Astrocyte (in vitro differentiated cells and primary cell): ENCODE data around the gene UPF2. TPM values are rescaled to one million over a fixed set of nuclear protein-coding genes. Genes with fewer than 3 reads are reported as not detected.

Experiments
- DNase-seq: peaks from one replicate; pipeline ENCODE4 v3.0.0-alpha.2; 2010; ENCODE audit warnings: low read depth
- FAIRE-seq: peaks from 2 replicates; lab custom pipeline; 2011; peaks lifted over from hg19 to GRCh38; lab: Jason Lieb, UNC
- H2AFZ ChIP-seq: 2 replicates; pipeline ENCODE4 v1.6.0; 2012; ENCODE audit warnings: low read depth, low read length, inconsistent platforms
- H3K27ac ChIP-seq: 2 replicates; pipeline ENCODE4 v1.5.1; 2011; ENCODE audit warnings: low read depth, low read length, inconsistent platforms
- H3K27me3 ChIP-seq: 2 replicates; pipeline ENCODE4 v1.6.0; 2011; ENCODE audit warnings: low read length, inconsistent platforms; ENCODE audit not compliant: insufficient read depth
- H3K36me3 ChIP-seq: 2 replicates; pipeline ENCODE4 v1.5.1; 2011; ENCODE audit warnings: low read length, inconsistent platforms; ENCODE audit not compliant: insufficient read depth
- H3K4me1 ChIP-seq: 2 replicates; pipeline ENCODE4 v1.5.1; 2011; ENCODE audit warnings: low read length, inconsistent platforms; ENCODE audit not compliant: insufficient read depth
- H3K4me2 ChIP-seq: 2 replicates; pipeline ENCODE4 v1.6.0; 2012; ENCODE audit warnings: low read length, inconsistent platforms
- H3K4me3 ChIP-seq: 2 replicates; pipeline ENCODE4 v1.5.1; 2011; ENCODE audit warnings: low read depth, mild to moderate bottlenecking, low read length, inconsistent platforms; ENCODE audit not compliant: insufficient read depth
- H3K79me2 ChIP-seq: 2 replicates; pipeline ENCODE4 v1.6.0; 2012; ENCODE audit warnings: mild to moderate bottlenecking, low read length, inconsistent platforms; ENCODE audit not compliant: insufficient read depth
- H3K9ac ChIP-seq: 2 replicates; pipeline ENCODE4 v1.6.0; 2012; ENCODE audit warnings: mild to moderate bottlenecking, low read length, inconsistent platforms
- H3K9me3 ChIP-seq: 2 replicates; pipeline ENCODE4 v1.5.1; 2012; ENCODE audit warnings: low read depth, mild to moderate bottlenecking, low read length, inconsistent platforms; ENCODE audit not compliant: insufficient read depth
- H4K20me1 ChIP-seq: 2 replicates; pipeline ENCODE4 v1.6.0; 2012; ENCODE audit warnings: low read length, inconsistent platforms; ENCODE audit not compliant: insufficient read depth
- H3K27ac Mint-ChIP-seq: one replicate; pipeline ENCODE4 v1.8.0; 2021; ENCODE audit warnings: mild to moderate bottlenecking, mixed read lengths; ENCODE audit not compliant: unreplicated experiment
- H3K27me3 Mint-ChIP-seq: one replicate; pipeline ENCODE4 v1.8.0; 2021; ENCODE audit warnings: low read depth, mixed read lengths; ENCODE audit not compliant: unreplicated experiment
- H3K36me3 Mint-ChIP-seq: one replicate; pipeline ENCODE4 v1.8.0; 2021; ENCODE audit warnings: low read depth, mixed read lengths; ENCODE audit not compliant: unreplicated experiment
- H3K4me1 Mint-ChIP-seq: one replicate; pipeline ENCODE4 v1.8.0; 2021; ENCODE audit warnings: low read depth, mixed read lengths; ENCODE audit not compliant: unreplicated experiment
- H3K4me3 Mint-ChIP-seq: one replicate; pipeline ENCODE4 v1.8.0; 2021; ENCODE audit warnings: mild to moderate bottlenecking, moderate library complexity, mixed read lengths; ENCODE audit not compliant: unreplicated experiment
- H3K9me3 Mint-ChIP-seq: one replicate; pipeline ENCODE4 v1.8.0; 2021; ENCODE audit warnings: mild to moderate bottlenecking, mixed read lengths; ENCODE audit not compliant: unreplicated experiment
- CTCF ChIP-seq: IDR thresholded peaks from 2 replicates; pipeline ENCODE4 v1.5.1; 2011; ENCODE audit warnings: low read depth, mild to moderate bottlenecking, inconsistent platforms, low read length, moderate library complexity; ENCODE audit not compliant: insufficient read depth
- EZH2 ChIP-seq: IDR thresholded peaks from 2 replicates; pipeline ENCODE4 v1.6.1; 2012; ENCODE audit warnings: mild to moderate bottlenecking, low read length, inconsistent platforms; ENCODE audit not compliant: insufficient read depth
- total RNA-seq: library from RNA; stranded (reverse); gene quantifications from 2 replicates; pipeline ENCODE4 v1.2.1, GENCODE V29; 2021

UPF2 gene
- total RNA-seq, 1 donor from 2014 or later: 23.2 TPM

GRCh38 chr10:12006671-12007070, 35.9 kb downstream of the UPF2 start:
- Histone ChIP-seq H3K4me1 (no peaks in the 10 kb centered on the region), H3K79me2 (peaks cover 9% of the 10 kb centered on the region), H3K4me2 (no peak overlapping the region), H3K4me3 (no peak overlapping the region), H4K20me1 (no peaks in the 10 kb centered on the region), H2AFZ (no peak overlapping the region), H3K9me3 (no peaks in the 10 kb centered on the region), H3K9ac (no peak overlapping the region), H3K27ac (no peak overlapping the region), H3K36me3 (peaks cover 25% of the 10 kb centered on the region), H3K27me3 (no peaks in the 10 kb centered on the region)
- DNase-seq: no peak
- H3K27me3 Mint-ChIP-seq: no peaks in the 10 kb centered on the region
- peaks cover 3% of the 10 kb centered on the region for H3K9me3 Mint-ChIP-seq
- H3K36me3 Mint-ChIP-seq: peaks cover 22% of the 10 kb centered on the region
- H3K27ac Mint-ChIP-seq: no peak overlapping the region
- no peak for TF ChIP-seq EZH2
- no peak for TF ChIP-seq CTCF
- no peak overlapping the region for H3K4me3 Mint-ChIP-seq
- no peaks in the 10 kb centered on the region for H3K4me1 Mint-ChIP-seq
- no peak for FAIRE-seq

- Mint-ChIP-seq H3K36me3 (peaks cover 14% of the 10 kb centered on the region), H3K27me3 (no peaks in the 10 kb centered on the region), H3K27ac (no peak overlapping the region), H3K4me1 (no peaks in the 10 kb centered on the region), H3K9me3 (no peaks in the 10 kb centered on the region), H3K4me3 (no peak overlapping the region)
- Histone ChIP-seq H3K4me1 (no peaks in the 10 kb centered on the region), H3K4me3 (no peak overlapping the region), H3K79me2 (no peaks in the 10 kb centered on the region), H3K9ac (no peak overlapping the region), H3K9me3 (no peaks in the 10 kb centered on the region), H4K20me1 (no peaks in the 10 kb centered on the region), H3K27me3 (no peaks in the 10 kb centered on the region), H3K27ac (no peak overlapping the region), H2AFZ (no peak overlapping the region), H3K4me2 (no peak overlapping the region), H3K36me3 (peaks cover 8% of the 10 kb centered on the region)
- DNase-seq: no peak
- no peak for FAIRE-seq
- TF ChIP-seq EZH2: no peak
- TF ChIP-seq CTCF: no peak
Measured at GRCh38 chr10:11993834-11994468, 48.7 kb downstream of the UPF2 start.

GRCh38 chr10:11988924-11989323, 53.7 kb downstream of the UPF2 start:
- Histone ChIP-seq H3K4me2 (no peak overlapping the region), H3K27me3 (no peaks in the 10 kb centered on the region), H3K4me3 (no peak overlapping the region), H3K9me3 (no peaks in the 10 kb centered on the region), H3K79me2 (no peaks in the 10 kb centered on the region), H3K27ac (no peak overlapping the region), H3K4me1 (no peaks in the 10 kb centered on the region), H4K20me1 (no peaks in the 10 kb centered on the region), H2AFZ (no peak overlapping the region), H3K36me3 (peaks cover 3% of the 10 kb centered on the region), H3K9ac (no peak overlapping the region)
- Mint-ChIP-seq H3K4me1 (no peaks in the 10 kb centered on the region), H3K27ac (no peak overlapping the region), H3K4me3 (no peak overlapping the region), H3K9me3 (no peaks in the 10 kb centered on the region), H3K27me3 (no peaks in the 10 kb centered on the region), H3K36me3 (peaks cover 2% of the 10 kb centered on the region)
- TF ChIP-seq CTCF (no peak), EZH2 (no peak)
- DNase-seq: no peak
- no peak for FAIRE-seq
